Stimulated activated CD8-positive, alpha-beta memory T cell treated with anti-CD3 and anti-CD28 coated beads, Interleukin-12 subunit alpha, Interleukin-12 subunit beta, amount 100 ng/mL, for 4 hours (primary cell): ENCODE data around the gene TEX50.
"Not testable (repeated sequence)": the region's sequence is repeated elsewhere in the genome, so short reads cannot be mapped to it uniquely, and the experiment has no call there.

Experiments
- DNase-seq: peaks from one replicate; pipeline ENCODE4 v3.0.0-alpha.2; 2020; ENCODE audit warnings: low read depth

Gene TEX50

DNA sequence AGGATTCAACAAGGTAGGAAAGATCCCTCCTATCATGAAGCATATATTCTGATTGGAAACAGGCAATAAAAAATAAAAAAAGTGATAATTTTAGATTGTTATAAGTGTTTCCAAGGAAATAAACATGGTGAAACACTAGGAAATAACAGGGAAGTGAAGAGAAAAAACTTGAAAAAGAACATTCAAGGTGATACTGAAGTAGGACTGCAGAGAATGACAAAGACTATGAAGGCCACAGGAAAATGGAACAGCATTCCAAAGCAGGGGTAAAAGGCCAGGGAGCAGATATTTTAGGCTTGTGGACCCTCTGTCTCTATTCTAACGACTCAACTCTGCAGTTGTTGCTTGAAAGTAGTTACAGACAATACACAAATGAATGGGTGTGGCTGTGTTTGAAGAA is 26.6 kb downstream of the TEX50 start:
- no peak for DNase-seq

GRCh38 chr1:173663159-173663558 is 28.0 kb downstream of the TEX50 start:
- no peak for DNase-seq

GRCh38 chr1:173666646-173667045 is 31.5 kb downstream of the TEX50 start:
- DNase-seq: no peak

DNA sequence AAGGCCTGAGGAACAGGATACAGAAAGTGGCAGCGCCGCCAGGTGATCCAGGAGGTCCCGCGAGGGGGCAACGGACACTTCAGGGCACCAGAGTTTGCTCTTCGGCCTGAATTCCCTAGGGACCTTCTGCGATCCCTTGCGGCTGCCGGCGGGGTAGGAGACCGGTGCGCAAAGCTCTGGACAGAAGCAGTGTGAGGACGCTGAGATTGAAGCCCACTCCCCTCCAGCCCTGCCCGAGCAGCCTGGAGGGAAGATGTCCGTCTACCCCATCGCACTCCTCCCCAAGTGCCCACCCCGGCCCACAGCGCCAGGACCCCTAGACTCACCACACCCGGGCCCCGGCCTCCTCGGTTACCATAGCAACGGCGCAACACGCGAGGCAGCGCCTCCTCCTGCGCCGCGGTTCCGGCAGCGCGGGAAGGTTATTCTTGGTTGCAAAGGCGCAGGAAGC is 34.4 kb downstream of the TEX50 start, which contains the start of gene ANKRD45:
Gene ANKRD45, minus strand, starts transcription at position 361 of the 451 bp plus-strand sequence. CDS start 10,433 bp downstream, outside the sequence.
- DNase-seq: no peak

DNA sequence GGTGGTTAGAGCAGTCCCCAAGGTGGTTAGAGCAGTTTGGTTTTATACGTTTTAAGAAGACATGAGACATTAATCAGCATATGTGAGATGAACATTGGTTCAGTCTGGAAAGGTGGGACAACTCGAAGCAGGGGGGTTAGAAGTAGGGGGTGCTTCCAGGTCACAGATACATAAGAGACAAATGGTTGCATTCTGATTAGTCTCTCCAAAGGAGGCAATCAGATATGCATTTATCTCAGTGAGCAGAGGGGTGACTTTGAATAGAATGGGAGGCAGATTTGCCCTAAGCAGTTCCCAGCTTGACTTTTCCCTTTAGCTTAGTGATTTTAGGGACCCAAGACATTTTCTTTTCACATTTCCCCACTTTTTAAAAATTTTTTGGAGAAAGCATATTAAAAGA is 39.4 kb downstream of the TEX50 start:
- DNase-seq: not testable (repeated sequence)

GRCh38 chr1:173680152-173680551 is 45.0 kb downstream of the TEX50 start:
- DNase-seq: not testable (repeated sequence)

DNA sequence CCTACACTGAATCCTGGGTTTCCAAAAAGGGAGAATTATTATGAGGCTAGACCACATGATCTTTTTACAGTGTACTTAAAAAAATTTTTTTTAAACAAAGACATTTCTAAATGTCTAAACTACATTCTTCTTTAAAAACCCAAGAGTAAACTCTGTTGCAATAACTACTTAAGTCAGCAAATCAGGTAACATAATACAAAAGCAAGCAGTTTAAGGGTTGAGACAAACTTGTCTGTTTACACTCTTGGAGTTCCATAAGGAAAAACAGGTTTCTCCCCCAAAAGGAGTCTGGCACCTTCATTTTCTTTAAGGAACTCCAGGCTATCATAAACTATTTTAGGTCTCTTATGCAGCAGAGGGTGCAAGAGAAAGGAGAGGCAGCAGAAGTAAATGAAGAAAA is 47.0 kb downstream of the TEX50 start:
- no peak for DNase-seq

GRCh38 chr1:173683838-173684237 is 48.7 kb downstream of the TEX50 start:
- not testable (repeated sequence) for DNase-seq

DNA sequence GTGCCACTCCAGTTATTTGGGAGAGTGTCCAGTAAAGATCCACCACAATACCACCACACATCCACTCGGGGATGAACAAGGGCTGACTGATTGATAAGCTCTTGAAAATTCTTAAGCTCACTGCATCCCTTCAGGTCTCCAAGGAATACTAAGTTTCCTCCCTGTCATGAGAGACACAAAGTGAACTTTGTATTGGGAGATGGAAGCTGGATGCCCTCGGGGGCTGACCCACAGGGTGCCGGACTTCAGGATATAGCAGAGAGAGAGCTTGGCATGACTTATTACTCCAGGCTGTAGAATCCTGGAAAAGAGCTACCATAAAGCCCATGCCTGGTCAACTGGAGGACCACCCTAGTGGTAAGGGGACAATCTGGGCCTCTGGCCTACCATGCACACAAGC is 50.0 kb downstream of the TEX50 start:
- not testable (repeated sequence) for DNase-seq
